Measurements from ENCODE around the gene NDUFB3.

The NDUFB3 gene

GRCh38 chr2:201093573-201093972, 21.8 kb downstream of the NDUFB3 start:
- DNase-seq = no peak

GRCh38 chr2:201100497-201100896, 28.7 kb downstream of the NDUFB3 start:
- no peak for DNase-seq

- no peak for DNase-seq
Measured at GRCh38 chr2:201105759-201106158, 34.0 kb downstream of the NDUFB3 start.

- DNase-seq = no peak
Measured at GRCh38 chr2:201107624-201108023, 35.8 kb downstream of the NDUFB3 start.

GRCh38 chr2:201108341-201108740, 36.5 kb downstream of the NDUFB3 start:
- DNase-seq = no peak

GRCh38 chr2:201109186-201109585, 37.4 kb downstream of the NDUFB3 start:
- DNase-seq = no peak

GRCh38 chr2:201110615-201111014, 38.8 kb downstream of the NDUFB3 start:
- DNase-seq = no peak

GRCh38 chr2:201111096-201111495, 39.3 kb downstream of the NDUFB3 start:
- DNase-seq = no peak

- no peak for DNase-seq
Measured at GRCh38 chr2:201114350-201114749, 42.5 kb downstream of the NDUFB3 start.

- DNase-seq = no peak
Measured at GRCh38 chr2:201114846-201115245, 43.0 kb downstream of the NDUFB3 start.

- DNase-seq = peak; percentile 85
Measured at GRCh38 chr2:201116115-201116958, 44.5 kb downstream of the NDUFB3 start, which contains the start of gene CFLAR. Gene CFLAR, plus strand, starts transcription at chr2:201116164. Its CDS starts 13,702 bp downstream, at chr2:201129866.

- peak; percentile 41 for DNase-seq
Measured at GRCh38 chr2:201116959-201117734, 45.3 kb downstream of the NDUFB3 start.

GRCh38 chr2:201117735-201118094, 45.9 kb downstream of the NDUFB3 start:
- DNase-seq = peak; percentile 54

- peak; percentile 89 for DNase-seq
Measured at GRCh38 chr2:201118121-201118960, 46.5 kb downstream of the NDUFB3 start.

GRCh38 chr2:201118961-201119854, 47.4 kb downstream of the NDUFB3 start:
- DNase-seq = no peak

- DNase-seq = no peak
Measured at GRCh38 chr2:201122276-201122675, 50.5 kb downstream of the NDUFB3 start.

GRCh38 chr2:201126308-201127151, 54.7 kb downstream of the NDUFB3 start:
- peak; percentile 33 for DNase-seq

- no peak for DNase-seq
Measured at GRCh38 chr2:201127152-201127511, 55.3 kb downstream of the NDUFB3 start.

- DNase-seq = peak; percentile 67
Measured at GRCh38 chr2:201127570-201127969, 55.8 kb downstream of the NDUFB3 start.

- no peak for DNase-seq
Measured at GRCh38 chr2:201128033-201128432, 56.2 kb downstream of the NDUFB3 start.

- DNase-seq = peak; percentile 60
Measured at GRCh38 chr2:201128933-201129505, 57.2 kb downstream of the NDUFB3 start.
